HUES6 (cell line): Measurements from ENCODE around the gene MEIS3.
A peak's percentile ranks its signal among the peaks of the same experiment; 100 is the strongest.
"Not testable (repeated sequence)": the region's sequence is repeated elsewhere in the genome, so short reads cannot be mapped to it uniquely, and the experiment has no call there.

ENCODE experiments used
- H3K27ac ChIP-seq: 2 replicates; pipeline ENCODE4 v1.7.0; 2013; ENCODE audit warnings: low read depth, mild to moderate bottlenecking, low read length, inconsistent platforms
- H3K27me3 ChIP-seq: 2 replicates; pipeline ENCODE4 v1.6.1; 2013; ENCODE audit warnings: low read length; ENCODE audit not compliant: control insufficient read depth, insufficient read depth
- H3K36me3 ChIP-seq: 2 replicates; pipeline ENCODE4 v1.6.1; 2013; ENCODE audit warnings: low read length; ENCODE audit not compliant: control insufficient read depth, insufficient read depth
- H3K4me1 ChIP-seq: 2 replicates; pipeline ENCODE4 v1.6.1; 2013; ENCODE audit warnings: low read length; ENCODE audit not compliant: control insufficient read depth, insufficient read depth
- H3K4me3 ChIP-seq: 2 replicates; pipeline ENCODE4 v1.5.1; 2013; ENCODE audit warnings: low read depth, low read length
- H3K9ac ChIP-seq: one replicate; pipeline ENCODE4 v1.6.1; 2013; ENCODE audit warnings: mild to moderate bottlenecking, low read length
- H3K9me3 ChIP-seq: 2 replicates; pipeline ENCODE4 v1.6.1; 2013; ENCODE audit warnings: low read depth, low read length; ENCODE audit not compliant: control insufficient read depth, insufficient read depth

MEIS3 gene

GRCh38 chr19:47398707-47399597, 20.4 kb downstream of the MEIS3 start:
- Histone ChIP-seq H3K4me3 (peak overlapping the region; percentile 24; the same call in 1 of the 2 replicates), H3K27ac (peak overlapping the region; percentile 48), H3K36me3 (peaks cover 13% of the 10 kb centered on the region; the same call in 1 of the 2 replicates), H3K9ac (peak overlapping the region; percentile 80), H3K4me1 (peaks cover 15% of the 10 kb centered on the region), H3K27me3 (no peaks in the 10 kb centered on the region; the same call in 1 of the 2 replicates), H3K9me3 (no peaks in the 10 kb centered on the region)

- H3K36me3 ChIP-seq, result peaks cover 8% of the 10 kb centered on the region; the same call in 1 of the 2 replicates
- H3K4me1 ChIP-seq, result peaks cover 12% of the 10 kb centered on the region; the same call in 1 of the 2 replicates
- peaks cover 4% of the 10 kb centered on the region; the same call in 1 of the 2 replicates for H3K9me3 ChIP-seq
- H3K27me3 ChIP-seq, result no peaks in the 10 kb centered on the region; the same call in 1 of the 2 replicates
- H3K4me3 ChIP-seq, result no peak overlapping the region; the same call in 1 of the 2 replicates
- peak overlapping the region; percentile 97 for H3K9ac ChIP-seq
- peak overlapping the region; percentile 75; the same call in 1 of the 2 replicates for H3K27ac ChIP-seq
These were observed 27.7 kb downstream of the MEIS3 start for GRCh38 chr19:47391510-47392223.

- Histone ChIP-seq H3K9me3 (peaks cover 4% of the 10 kb centered on the region; the same call in 1 of the 2 replicates), H3K27me3 (no peaks in the 10 kb centered on the region; the same call in 1 of the 2 replicates), H3K36me3 (peaks cover 8% of the 10 kb centered on the region; the same call in 1 of the 2 replicates), H3K27ac (peak overlapping the region; percentile 69; the same call in 1 of the 2 replicates), H3K9ac (peak overlapping the region; percentile 54), H3K4me1 (peaks cover 12% of the 10 kb centered on the region; the same call in 1 of the 2 replicates), H3K4me3 (no peak overlapping the region)
These were observed 28.5 kb downstream of the MEIS3 start for GRCh38 chr19:47390533-47391488.

- Histone ChIP-seq H3K36me3 (no peaks in the 10 kb centered on the region; the same call in 1 of the 2 replicates), H3K4me3 (no peak overlapping the region), H3K9ac (peak overlapping the region; percentile 1), H3K4me1 (peaks cover 12% of the 10 kb centered on the region; the same call in 1 of the 2 replicates), H3K9me3 (peaks cover 4% of the 10 kb centered on the region; the same call in 1 of the 2 replicates), H3K27ac (no peak overlapping the region), H3K27me3 (no peaks in the 10 kb centered on the region; the same call in 1 of the 2 replicates)
These were observed 30.2 kb downstream of the MEIS3 start for GRCh38 chr19:47389150-47389556.

- H3K27me3 ChIP-seq, H3K9ac ChIP-seq, H3K4me3 ChIP-seq, H3K9me3 ChIP-seq, H3K36me3 ChIP-seq, H3K27ac ChIP-seq: not testable (repeated sequence)
- H3K4me1 ChIP-seq, result peaks cover 12% of the 10 kb centered on the region; the same call in 1 of the 2 replicates
These were observed 30.6 kb downstream of the MEIS3 start for GRCh38 chr19:47388721-47389120.

GRCh38 chr19:47387623-47388022, 31.7 kb downstream of the MEIS3 start:
- not testable (repeated sequence) for H3K27ac ChIP-seq, H3K9me3 ChIP-seq, H3K4me3 ChIP-seq, H3K36me3 ChIP-seq, H3K27me3 ChIP-seq, H3K9ac ChIP-seq
- peaks cover 16% of the 10 kb centered on the region; the same call in 1 of the 2 replicates for H3K4me1 ChIP-seq

GRCh38 chr19:47386582-47386981, 32.7 kb downstream of the MEIS3 start:
- H3K4me1 ChIP-seq, result peaks cover 13% of the 10 kb centered on the region; the same call in 1 of the 2 replicates

GRCh38 chr19:47384533-47384932, 34.8 kb downstream of the MEIS3 start:
- not testable (repeated sequence) for H3K4me3 ChIP-seq, H3K4me1 ChIP-seq, H3K27me3 ChIP-seq, H3K9me3 ChIP-seq, H3K27ac ChIP-seq, H3K9ac ChIP-seq
- H3K36me3 ChIP-seq, result peaks cover 29% of the 10 kb centered on the region

More at GRCh38 chr19:47386582-47386981, 32.7 kb downstream of the MEIS3 start:
- H3K4me3 ChIP-seq, H3K27me3 ChIP-seq, H3K9me3 ChIP-seq, H3K36me3 ChIP-seq, H3K9ac ChIP-seq, H3K27ac ChIP-seq: not testable (repeated sequence)

- not testable (repeated sequence) for H3K9ac ChIP-seq, H3K4me3 ChIP-seq, H3K27ac ChIP-seq, H3K4me1 ChIP-seq, H3K27me3 ChIP-seq, H3K9me3 ChIP-seq
- H3K36me3 ChIP-seq, result peaks cover 35% of the 10 kb centered on the region
These were observed 35.4 kb downstream of the MEIS3 start for GRCh38 chr19:47383890-47384289.

- no peak overlapping the region for H3K4me3 ChIP-seq
- peaks cover 6% of the 10 kb centered on the region; the same call in 1 of the 2 replicates for H3K4me1 ChIP-seq
- no peaks in the 10 kb centered on the region for H3K9me3 ChIP-seq
- H3K36me3 ChIP-seq, result peaks cover 54% of the 10 kb centered on the region
- no peak overlapping the region for H3K27ac ChIP-seq
- H3K9ac ChIP-seq, result no peak overlapping the region
- H3K27me3 ChIP-seq, result no peaks in the 10 kb centered on the region
These were observed 37.6 kb downstream of the MEIS3 start for GRCh38 chr19:47381653-47382279.
